Neural cell (in vitro differentiated cells): Measurements from ENCODE around the gene FILIP1L. TPM values are rescaled to one million over a fixed set of nuclear protein-coding genes. Genes with fewer than 3 reads are reported as not detected.

Source experiments
- H2AFZ ChIP-seq: fragments of 200-600, 300-800 bp; sonication (generic), shearing (Covaris generic); 2 replicates; pipeline ENCODE4 v1.6.0; 2014; ENCODE audit warnings: low read depth, mild to moderate bottlenecking, antibody characterized with exemption, low read length, moderate library complexity
- H3F3A ChIP-seq: fragments of 200-600 bp; shearing (Covaris generic); 2 replicates; pipeline ENCODE4 v1.6.1; 2016; ENCODE audit warnings: mild to moderate bottlenecking, moderate library complexity, mixed read lengths, antibody characterized with exemption, low read length; ENCODE audit not compliant: insufficient read depth, poor library complexity, severe bottlenecking
- H3K27ac ChIP-seq: fragments of 200-600, 300-800 bp; sonication (generic), shearing (Covaris generic); 2 replicates; pipeline ENCODE4 v1.5.1; 2014; ENCODE audit warnings: mild to moderate bottlenecking, low read length, moderate library complexity
- H3K27me3 ChIP-seq: fragments of 300-800, 200-600 bp; sonication (generic), shearing (Covaris generic); 2 replicates; pipeline ENCODE4 v1.6.0; 2014; ENCODE audit warnings: mild to moderate bottlenecking, low read depth, low read length, moderate library complexity; ENCODE audit not compliant: insufficient read depth
- H3K36me3 ChIP-seq: fragments of 300-800, 200-600 bp; sonication (generic), shearing (Covaris generic); 2 replicates; pipeline ENCODE4 v1.5.1; 2014; ENCODE audit warnings: mild to moderate bottlenecking, antibody characterized with exemption, low read length, moderate library complexity; ENCODE audit not compliant: insufficient read depth
- H3K4me2 ChIP-seq: fragments of 300-800, 200-600 bp; sonication (generic), shearing (Covaris generic); 2 replicates; pipeline ENCODE4 v1.6.0; 2014; ENCODE audit warnings: mild to moderate bottlenecking, low read length
- H3K4me3 ChIP-seq: fragments of 300-800, 200-600 bp; sonication (generic), shearing (Covaris generic); 2 replicates; pipeline ENCODE4 v1.5.1; 2014; ENCODE audit warnings: mild to moderate bottlenecking, low read length, moderate library complexity
- H3K79me2 ChIP-seq: fragments of 200-600 bp; shearing (Covaris generic); replicated peaks from 2 replicates; pipeline ENCODE4 v1.6.0; 2014; ENCODE audit warnings: mild to moderate bottlenecking, low read length, moderate library complexity; ENCODE audit not compliant: insufficient read depth
- H3K9ac ChIP-seq: fragments of 300-800, 200-600 bp; sonication (generic), shearing (Covaris generic); 2 replicates; pipeline ENCODE4 v1.6.1; 2016; ENCODE audit warnings: mild to moderate bottlenecking, low read length, mixed read lengths
- H3K9me2 ChIP-seq: fragments of 200-600 bp; shearing (Covaris generic); 2 replicates; pipeline ENCODE4 v1.6.1; 2016; ENCODE audit warnings: mild to moderate bottlenecking, low read length, mixed read lengths; ENCODE audit not compliant: insufficient read depth
- H3K9me3 ChIP-seq: fragments of 200-600, 300-800 bp; sonication (generic), shearing (Covaris generic); 2 replicates; pipeline ENCODE4 v1.6.1; 2016; ENCODE audit warnings: mild to moderate bottlenecking, mixed run types, low read length, moderate library complexity, mixed read lengths
- H4K20me1 ChIP-seq: fragments of 200-600 bp; shearing (Covaris generic); 2 replicates; pipeline ENCODE4 v1.6.1; 2016; ENCODE audit warnings: mild to moderate bottlenecking, mixed run types; ENCODE audit not compliant: insufficient read depth
- CTCF ChIP-seq: fragments of 450-650 bp; IDR thresholded peaks from 2 replicates; pipeline ENCODE4 v1.5.1; 2014; ENCODE audit warnings: antibody characterized with exemption, mild to moderate bottlenecking, moderate library complexity; ENCODE audit not compliant: poor library complexity, severe bottlenecking
- EP300 ChIP-seq: fragments of 450-650 bp; conservative IDR thresholded peaks from 2 replicates; pipeline ENCODE4 v1.6.1; 2014; ENCODE audit warnings: antibody characterized with exemption, mild to moderate bottlenecking, moderate library complexity; ENCODE audit not compliant: poor library complexity, severe bottlenecking
- EZH2 ChIP-seq: fragments of 200-600, 300-800 bp; shearing (Covaris generic), sonication (generic); IDR thresholded peaks from 2 replicates; pipeline ENCODE4 v1.6.1; 2014; ENCODE audit warnings: antibody characterized with exemption, low read length, borderline replicate concordance, mild to moderate bottlenecking; ENCODE audit not compliant: insufficient read depth, poor library complexity, severe bottlenecking
- MXI1 ChIP-seq: fragments of 450-650 bp; conservative IDR thresholded peaks from 2 replicates; pipeline ENCODE4 v1.6.1; 2014; ENCODE audit warnings: antibody characterized with exemption, mild to moderate bottlenecking; ENCODE audit not compliant: poor library complexity, severe bottlenecking
- POLR2AphosphoS5 ChIP-seq: IDR thresholded peaks from 2 replicates; pipeline ENCODE4 v1.6.1; 2012
- RAD21 ChIP-seq: fragments of 450-650 bp; conservative IDR thresholded peaks from 2 replicates; pipeline ENCODE4 v1.6.1; 2014; ENCODE audit warnings: antibody characterized with exemption, mild to moderate bottlenecking, moderate library complexity
- REST ChIP-seq: IDR thresholded peaks from 2 replicates; pipeline ENCODE4 v1.6.1; 2012; ENCODE audit warnings: borderline replicate concordance
- SMC3 ChIP-seq: fragments of 450-650 bp; conservative IDR thresholded peaks from 2 replicates; pipeline ENCODE4 v1.6.1; 2014; ENCODE audit warnings: antibody characterized with exemption, mild to moderate bottlenecking, moderate library complexity; ENCODE audit not compliant: poor library complexity
- TAF1 ChIP-seq: IDR thresholded peaks from 2 replicates; pipeline ENCODE4 v1.6.1; 2012; ENCODE audit warnings: low read depth
- polyA plus RNA-seq: library from polyadenylated mRNA; depleted of rRNA; stranded (reverse); fragments of >200 nt; gene quantifications from 2 replicates; pipeline ENCODE4 v1.2.3, GENCODE V29; 2014

The FILIP1L gene
- polyA plus RNA-seq, 1 donor from 2014 or later: 0.27 TPM

GRCh38 chr3:99873269-99874102 lies 240.8 kb downstream of the FILIP1L start:
- H3F3A ChIP-seq: no peaks in the 10 kb centered on the region
- H3K9ac ChIP-seq: no peak overlapping the region
- no peaks in the 10 kb centered on the region for H3K9me2 ChIP-seq
- H3K27ac ChIP-seq: no peak overlapping the region
- H3K36me3 ChIP-seq: no peaks in the 10 kb centered on the region
- no peak overlapping the region for H2AFZ ChIP-seq
- no peaks in the 10 kb centered on the region for H4K20me1 ChIP-seq
- peaks cover 37% of the 10 kb centered on the region for H3K27me3 ChIP-seq
- no peaks in the 10 kb centered on the region for H3K9me3 ChIP-seq
- H3K4me2 ChIP-seq: no peak overlapping the region
- TF ChIP-seq REST (no peak), EZH2 (no peak), SMC3 (no peak), TAF1 (no peak), MXI1 (no peak), RAD21 (no peak), POLR2AphosphoS5 (no peak), CTCF (no peak), EP300 (no peak)
- no peak overlapping the region for H3K4me3 ChIP-seq
- no peaks in the 10 kb centered on the region for H3K79me2 ChIP-seq

- TF ChIP-seq EP300 (no peak), SMC3 (no peak), TAF1 (no peak), POLR2AphosphoS5 (no peak), CTCF (no peak), MXI1 (no peak), RAD21 (no peak), EZH2 (no peak), REST (no peak)
- H3K27ac ChIP-seq: no peak overlapping the region
- no peak overlapping the region for H3K4me2 ChIP-seq
- no peak overlapping the region for H3K4me3 ChIP-seq
- H3F3A ChIP-seq: no peaks in the 10 kb centered on the region
- H3K9me3 ChIP-seq: no peaks in the 10 kb centered on the region
- no peaks in the 10 kb centered on the region for H3K9me2 ChIP-seq
- no peaks in the 10 kb centered on the region for H4K20me1 ChIP-seq
- peaks cover 37% of the 10 kb centered on the region for H3K27me3 ChIP-seq
- H3K79me2 ChIP-seq: no peaks in the 10 kb centered on the region
- no peak overlapping the region for H2AFZ ChIP-seq
- no peaks in the 10 kb centered on the region for H3K36me3 ChIP-seq
- H3K9ac ChIP-seq: no peak overlapping the region
Observed at GRCh38 chr3:99872923-99873254, 241.4 kb downstream of the FILIP1L start.
